OCI-LY1 (cell line): ENCODE measurements around the gene TTF2.

Experiments
- H2AFZ ChIP-seq: fragments of 200-600 bp; sonication (generic), shearing (Covaris generic); 2 replicates; pipeline ENCODE4 v1.6.0; 2014; ENCODE audit warnings: antibody characterized with exemption, mild to moderate bottlenecking, low read length
- H3F3A ChIP-seq: fragments of 200-600 bp; sonication (generic), shearing (Covaris generic); 2 replicates; pipeline ENCODE4 v1.6.0; 2014; ENCODE audit warnings: mild to moderate bottlenecking, antibody characterized with exemption, low read length, moderate library complexity; ENCODE audit not compliant: insufficient read depth
- H3K27ac ChIP-seq: fragments of 200-600 bp; sonication (generic); 2 replicates; pipeline ENCODE4 v1.5.1; 2014; ENCODE audit warnings: low read length, mixed run types, mild to moderate bottlenecking, low read depth; ENCODE audit not compliant: poor library complexity, severe bottlenecking
- H3K27me3 ChIP-seq: fragments of 200-600 bp; sonication (generic); 2 replicates; pipeline ENCODE4 v1.6.0; 2014; ENCODE audit warnings: antibody characterized with exemption, mild to moderate bottlenecking, low read length, moderate library complexity; ENCODE audit not compliant: insufficient read depth
- H3K36me3 ChIP-seq: fragments of 200-600 bp; sonication (generic); 2 replicates; pipeline ENCODE4 v1.6.1; 2014; ENCODE audit warnings: mild to moderate bottlenecking, antibody characterized with exemption, low read length, moderate library complexity, mixed read lengths; ENCODE audit not compliant: insufficient read depth
- H3K4me1 ChIP-seq: fragments of 200-600 bp; sonication (generic); 2 replicates; pipeline ENCODE4 v1.5.1; 2014; ENCODE audit warnings: mild to moderate bottlenecking, low read length, moderate library complexity; ENCODE audit not compliant: insufficient read depth, severe bottlenecking
- H3K4me2 ChIP-seq: fragments of 200-600 bp; sonication (generic), shearing (Covaris generic); 2 replicates; pipeline ENCODE4 v1.6.1; 2014; ENCODE audit warnings: low read length
- H3K4me3 ChIP-seq: fragments of 200-600 bp; sonication (generic); 2 replicates; pipeline ENCODE4 v1.5.1; 2014; ENCODE audit warnings: low read length, low read depth, mild to moderate bottlenecking, mixed read lengths; ENCODE audit not compliant: poor library complexity, severe bottlenecking
- H3K79me2 ChIP-seq: fragments of 200-600 bp; shearing (Covaris generic); 2 replicates; pipeline ENCODE4 v1.6.1; 2016; ENCODE audit warnings: mixed run types, low read length, mixed read lengths; ENCODE audit not compliant: insufficient read depth
- H3K9ac ChIP-seq: fragments of 200-600 bp; sonication (generic), shearing (Covaris generic); 2 replicates; pipeline ENCODE4 v1.6.1; 2014; ENCODE audit warnings: mild to moderate bottlenecking, low read length, mixed read lengths
- H3K9me2 ChIP-seq: fragments of 200-600 bp; sonication (generic), shearing (Covaris generic); 2 replicates; pipeline ENCODE4 v1.6.1; 2014; ENCODE audit warnings: low read depth, mild to moderate bottlenecking, low read length, mixed read lengths
- H3K9me3 ChIP-seq: fragments of 200-600 bp; shearing (Covaris generic); 2 replicates; pipeline ENCODE4 v1.6.1; 2014; ENCODE audit warnings: low read length, mixed read lengths
- H4K20me1 ChIP-seq: fragments of 200-600 bp; sonication (generic), shearing (Covaris generic); 2 replicates; pipeline ENCODE4 v1.6.0; 2016; ENCODE audit warnings: mild to moderate bottlenecking, low read length; ENCODE audit not compliant: insufficient read depth
- EZH2 ChIP-seq: fragments of 200-600 bp; sonication (generic), shearing (Covaris generic); IDR thresholded peaks from 2 replicates; pipeline ENCODE4 v1.8.0; 2017; ENCODE audit warnings: borderline replicate concordance, mixed run types, mild to moderate bottlenecking, antibody characterized with exemption, low read length, moderate library complexity, mixed read lengths
- TF ChIP-seq, protein P1 (sequence below): fragments of 200-600 bp; sonication (generic), shearing (Covaris generic); IDR thresholded peaks from 2 replicates; pipeline ENCODE4 v1.5.1; 2017; ENCODE audit warnings: mild to moderate bottlenecking, antibody characterized with exemption, low read length, moderate library complexity, mixed read lengths

Gene TTF2

GRCh38 chr1:117033772-117034171 lies 26.4 kb upstream of the TTF2 start:
- Histone ChIP-seq H3K4me1 (no peaks in the 10 kb centered on the region), H3F3A (no peaks in the 10 kb centered on the region), H4K20me1 (no peaks in the 10 kb centered on the region), H3K4me3 (no peak overlapping the region), H3K27me3 (no peaks in the 10 kb centered on the region), H3K36me3 (no peaks in the 10 kb centered on the region), H3K9me2 (no peaks in the 10 kb centered on the region), H3K9ac (no peak overlapping the region), H3K79me2 (no peaks in the 10 kb centered on the region), H3K27ac (no peak overlapping the region), H3K9me3 (no peaks in the 10 kb centered on the region), H3K4me2 (no peak overlapping the region), H2AFZ (no peak overlapping the region)
- no peak for TF ChIP-seq EZH2
- TF ChIP-seq, protein P1, sequence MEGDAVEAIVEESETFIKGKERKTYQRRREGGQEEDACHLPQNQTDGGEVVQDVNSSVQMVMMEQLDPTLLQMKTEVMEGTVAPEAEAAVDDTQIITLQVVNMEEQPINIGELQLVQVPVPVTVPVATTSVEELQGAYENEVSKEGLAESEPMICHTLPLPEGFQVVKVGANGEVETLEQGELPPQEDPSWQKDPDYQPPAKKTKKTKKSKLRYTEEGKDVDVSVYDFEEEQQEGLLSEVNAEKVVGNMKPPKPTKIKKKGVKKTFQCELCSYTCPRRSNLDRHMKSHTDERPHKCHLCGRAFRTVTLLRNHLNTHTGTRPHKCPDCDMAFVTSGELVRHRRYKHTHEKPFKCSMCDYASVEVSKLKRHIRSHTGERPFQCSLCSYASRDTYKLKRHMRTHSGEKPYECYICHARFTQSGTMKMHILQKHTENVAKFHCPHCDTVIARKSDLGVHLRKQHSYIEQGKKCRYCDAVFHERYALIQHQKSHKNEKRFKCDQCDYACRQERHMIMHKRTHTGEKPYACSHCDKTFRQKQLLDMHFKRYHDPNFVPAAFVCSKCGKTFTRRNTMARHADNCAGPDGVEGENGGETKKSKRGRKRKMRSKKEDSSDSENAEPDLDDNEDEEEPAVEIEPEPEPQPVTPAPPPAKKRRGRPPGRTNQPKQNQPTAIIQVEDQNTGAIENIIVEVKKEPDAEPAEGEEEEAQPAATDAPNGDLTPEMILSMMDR, result no peak

DNA sequence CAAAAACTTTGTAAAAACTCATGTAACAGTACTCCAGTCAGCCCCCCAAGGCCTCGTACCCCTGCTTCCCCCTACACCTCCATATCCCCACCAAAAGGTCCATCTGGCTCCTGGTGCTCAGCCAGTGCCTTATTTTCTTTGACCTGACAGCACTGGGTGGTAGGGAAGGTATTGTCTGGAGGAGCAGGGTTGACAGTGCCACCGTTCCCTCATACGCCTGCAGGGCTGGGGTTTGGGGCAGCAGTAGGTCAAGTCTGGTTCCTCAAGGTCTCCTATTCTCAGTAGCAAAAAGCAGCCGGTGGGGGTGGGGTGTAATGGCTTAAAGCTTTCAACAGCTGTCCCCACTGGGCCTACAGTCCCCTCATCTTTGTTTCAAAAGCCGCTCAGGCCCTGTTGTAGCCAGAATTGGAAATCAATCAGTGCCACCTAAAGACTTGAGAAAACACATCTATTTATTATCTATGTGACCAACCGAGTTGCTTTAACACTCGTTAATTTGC lies 25.3 kb upstream of the TTF2 start:
- TF ChIP-seq, protein P1, result no peak
- TF ChIP-seq EZH2, result no peak
- no peak overlapping the region for H3K4me2 ChIP-seq
- H3K9me2 ChIP-seq, result no peaks in the 10 kb centered on the region
- no peak overlapping the region for H3K4me3 ChIP-seq
- H3K9me3 ChIP-seq, result no peaks in the 10 kb centered on the region
- H3F3A ChIP-seq, result no peaks in the 10 kb centered on the region
- no peak overlapping the region for H3K9ac ChIP-seq
- no peak overlapping the region for H3K27ac ChIP-seq
- H3K79me2 ChIP-seq, result no peaks in the 10 kb centered on the region
- no peak overlapping the region for H2AFZ ChIP-seq
- no peaks in the 10 kb centered on the region for H3K36me3 ChIP-seq
- no peaks in the 10 kb centered on the region for H4K20me1 ChIP-seq
- no peaks in the 10 kb centered on the region for H3K27me3 ChIP-seq
- H3K4me1 ChIP-seq, result no peaks in the 10 kb centered on the region

DNA sequence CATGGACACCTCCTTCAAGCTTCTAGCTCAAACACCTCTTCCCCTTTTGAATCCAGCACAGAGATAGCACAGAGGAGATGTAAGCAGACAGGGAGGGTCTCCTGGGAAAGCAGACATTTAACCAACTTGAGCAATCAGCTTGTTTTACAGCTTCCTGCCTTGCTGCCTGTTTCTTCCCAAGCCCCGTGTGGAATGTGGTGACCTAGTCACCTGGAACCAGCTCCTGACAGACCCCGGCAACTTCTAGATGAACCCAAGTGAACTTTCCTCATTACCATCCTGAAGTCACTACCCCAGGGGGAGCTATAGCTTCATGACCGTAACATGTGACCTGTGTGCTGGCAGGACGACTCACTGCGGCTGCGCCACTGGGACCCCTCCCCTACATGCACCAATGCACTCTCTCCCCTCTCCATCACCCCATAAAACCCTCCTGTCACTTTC lies 24.1 kb upstream of the TTF2 start:
- Histone ChIP-seq H3K27me3 (no peaks in the 10 kb centered on the region), H3K4me1 (no peaks in the 10 kb centered on the region), H3K4me2 (no peak overlapping the region), H3K27ac (no peak overlapping the region), H3K9me3 (no peaks in the 10 kb centered on the region), H3K36me3 (no peaks in the 10 kb centered on the region), H3F3A (no peaks in the 10 kb centered on the region), H2AFZ (no peak overlapping the region), H3K4me3 (no peak overlapping the region), H3K9ac (no peak overlapping the region), H3K79me2 (no peaks in the 10 kb centered on the region), H3K9me2 (no peaks in the 10 kb centered on the region), H4K20me1 (no peaks in the 10 kb centered on the region)
- TF ChIP-seq, protein P1, result no peak
- TF ChIP-seq EZH2, result no peak
